HFFc6 (cell line): ENCODE data around the gene LAMA1. TPM values are rescaled to one million over a fixed set of nuclear protein-coding genes. Genes with fewer than 3 reads are reported as not detected.

Experiments used
- DNase-seq: peaks from one replicate; pipeline ENCODE4 v3.0.0-alpha.2; 2018
- H3K27ac Mint-ChIP-seq: 2 replicates; pipeline ENCODE4 v1.8.0; 2020; ENCODE audit warnings: mild to moderate bottlenecking, mixed read lengths
- H3K27me3 Mint-ChIP-seq: 2 replicates; pipeline ENCODE4 v1.8.0; 2021; ENCODE audit warnings: mild to moderate bottlenecking, moderate library complexity, mixed read lengths; ENCODE audit not compliant: insufficient read depth
- H3K36me3 Mint-ChIP-seq: 2 replicates; pipeline ENCODE4 v1.8.0; 2021; ENCODE audit warnings: low read depth, mixed read lengths
- H3K4me1 Mint-ChIP-seq: 2 replicates; pipeline ENCODE4 v1.8.0; 2020; ENCODE audit warnings: low read depth, mixed read lengths
- H3K4me3 Mint-ChIP-seq: 2 replicates; pipeline ENCODE4 v1.8.0; 2020; ENCODE audit warnings: mild to moderate bottlenecking, moderate library complexity, mixed read lengths
- H3K9me3 Mint-ChIP-seq: 2 replicates; pipeline ENCODE4 v1.8.0; 2020; ENCODE audit warnings: mild to moderate bottlenecking, mixed read lengths
- total RNA-seq, 6 experiments: library from RNA; stranded (reverse); fragmentation: NEBNext Ultra II Directional; extraction: Animal tissue kit (Norgen Biotek cat#: 25700); gene quantifications; 2 replicates in 1 of 6; 3 replicates in 5 of 6; pipeline ENCODE4 v1.2.3, GENCODE V29; 2021
- TF ChIP-seq, protein P1 (sequence below): fragments of 200-600 bp; sonication (generic); IDR thresholded peaks from 2 replicates; pipeline ENCODE4 v1.5.0; 2021; ENCODE audit warnings: antibody characterized with exemption, mild to moderate bottlenecking

The LAMA1 gene
- total RNA-seq, 6 experiments from 2014 or later: 0.12 to 1.5 (median 0.16) TPM

GRCh38 chr18:6921571-6921970, 196.0 kb downstream of the LAMA1 start:
- Mint-ChIP-seq H3K9me3 (peaks cover 5% of the 10 kb centered on the region; the same call in 1 of the 2 replicates), H3K36me3 (no peaks in the 10 kb centered on the region), H3K27ac (no peak overlapping the region), H3K4me3 (no peak overlapping the region), H3K27me3 (no peaks in the 10 kb centered on the region), H3K4me1 (no peaks in the 10 kb centered on the region)
- TF ChIP-seq, protein P1, sequence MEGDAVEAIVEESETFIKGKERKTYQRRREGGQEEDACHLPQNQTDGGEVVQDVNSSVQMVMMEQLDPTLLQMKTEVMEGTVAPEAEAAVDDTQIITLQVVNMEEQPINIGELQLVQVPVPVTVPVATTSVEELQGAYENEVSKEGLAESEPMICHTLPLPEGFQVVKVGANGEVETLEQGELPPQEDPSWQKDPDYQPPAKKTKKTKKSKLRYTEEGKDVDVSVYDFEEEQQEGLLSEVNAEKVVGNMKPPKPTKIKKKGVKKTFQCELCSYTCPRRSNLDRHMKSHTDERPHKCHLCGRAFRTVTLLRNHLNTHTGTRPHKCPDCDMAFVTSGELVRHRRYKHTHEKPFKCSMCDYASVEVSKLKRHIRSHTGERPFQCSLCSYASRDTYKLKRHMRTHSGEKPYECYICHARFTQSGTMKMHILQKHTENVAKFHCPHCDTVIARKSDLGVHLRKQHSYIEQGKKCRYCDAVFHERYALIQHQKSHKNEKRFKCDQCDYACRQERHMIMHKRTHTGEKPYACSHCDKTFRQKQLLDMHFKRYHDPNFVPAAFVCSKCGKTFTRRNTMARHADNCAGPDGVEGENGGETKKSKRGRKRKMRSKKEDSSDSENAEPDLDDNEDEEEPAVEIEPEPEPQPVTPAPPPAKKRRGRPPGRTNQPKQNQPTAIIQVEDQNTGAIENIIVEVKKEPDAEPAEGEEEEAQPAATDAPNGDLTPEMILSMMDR: no peak
- no peak for DNase-seq

DNA sequence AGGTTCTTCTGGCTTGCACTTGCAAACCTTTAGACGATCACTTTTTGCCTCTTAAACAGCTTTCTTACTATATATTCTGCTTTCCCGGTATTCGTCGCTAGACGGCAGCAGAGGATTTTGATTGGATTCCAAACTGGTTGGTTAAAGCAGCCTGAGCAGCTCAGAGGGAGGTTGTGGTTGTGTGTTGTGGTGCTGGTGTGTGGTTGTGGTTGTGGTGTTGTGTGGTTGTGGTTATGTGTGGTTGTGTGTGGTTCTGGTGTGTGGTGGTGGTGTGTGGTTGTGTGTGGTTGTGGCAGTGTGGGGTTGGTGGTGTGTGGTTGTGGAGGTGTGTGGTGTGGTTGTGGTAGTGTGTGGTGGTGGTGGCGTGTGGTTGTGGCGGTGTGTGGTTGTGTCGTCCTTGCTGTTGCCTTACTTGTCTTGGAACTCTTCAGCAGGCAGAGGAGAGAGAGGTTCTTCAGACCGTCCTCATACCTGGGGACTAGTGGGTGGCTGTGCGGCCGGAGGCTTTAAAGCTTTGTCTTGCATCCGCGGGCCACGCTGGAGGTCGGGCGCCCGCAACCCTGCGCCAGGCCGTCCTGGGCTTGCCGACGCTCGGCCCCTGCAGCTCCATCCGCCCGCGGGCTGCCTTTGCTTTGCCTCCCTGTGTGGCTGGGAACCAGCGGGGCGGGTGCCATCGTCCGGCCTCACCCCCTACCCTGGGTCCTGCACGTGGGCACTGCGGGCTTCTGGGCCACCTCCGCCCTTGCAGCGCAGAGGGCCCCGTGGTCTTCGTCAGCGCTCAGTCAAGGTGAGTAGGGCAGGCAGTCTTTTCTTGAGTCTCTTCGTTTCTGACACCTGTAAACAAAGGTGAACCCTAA, 197.3 kb downstream of the LAMA1 start:
- no peaks in the 10 kb centered on the region for H3K27me3 Mint-ChIP-seq
- no peaks in the 10 kb centered on the region for H3K36me3 Mint-ChIP-seq
- peaks cover 5% of the 10 kb centered on the region; the same call in 1 of the 2 replicates for H3K9me3 Mint-ChIP-seq
- no peak overlapping the region for H3K4me3 Mint-ChIP-seq
- TF ChIP-seq, protein P1: peak; percentile 71
- peak; percentile 40 for DNase-seq
- H3K27ac Mint-ChIP-seq: no peak overlapping the region
- no peaks in the 10 kb centered on the region for H3K4me1 Mint-ChIP-seq

GRCh38 chr18:6917072-6917471, 200.5 kb downstream of the LAMA1 start:
- H3K27me3 Mint-ChIP-seq: no peaks in the 10 kb centered on the region
- no peak overlapping the region for H3K4me3 Mint-ChIP-seq
- no peaks in the 10 kb centered on the region for H3K36me3 Mint-ChIP-seq
- H3K27ac Mint-ChIP-seq: no peak overlapping the region
- TF ChIP-seq, protein P1: no peak
- no peaks in the 10 kb centered on the region for H3K9me3 Mint-ChIP-seq
- no peaks in the 10 kb centered on the region for H3K4me1 Mint-ChIP-seq
- DNase-seq: no peak

- Mint-ChIP-seq H3K27me3 (no peaks in the 10 kb centered on the region), H3K27ac (no peak overlapping the region), H3K9me3 (peaks cover 39% of the 10 kb centered on the region), H3K4me1 (no peaks in the 10 kb centered on the region), H3K4me3 (no peak overlapping the region), H3K36me3 (no peaks in the 10 kb centered on the region)
- no peak for DNase-seq
- TF ChIP-seq, protein P1: no peak
Observed at GRCh38 chr18:6901286-6901926, 216.2 kb downstream of the LAMA1 start.

DNA sequence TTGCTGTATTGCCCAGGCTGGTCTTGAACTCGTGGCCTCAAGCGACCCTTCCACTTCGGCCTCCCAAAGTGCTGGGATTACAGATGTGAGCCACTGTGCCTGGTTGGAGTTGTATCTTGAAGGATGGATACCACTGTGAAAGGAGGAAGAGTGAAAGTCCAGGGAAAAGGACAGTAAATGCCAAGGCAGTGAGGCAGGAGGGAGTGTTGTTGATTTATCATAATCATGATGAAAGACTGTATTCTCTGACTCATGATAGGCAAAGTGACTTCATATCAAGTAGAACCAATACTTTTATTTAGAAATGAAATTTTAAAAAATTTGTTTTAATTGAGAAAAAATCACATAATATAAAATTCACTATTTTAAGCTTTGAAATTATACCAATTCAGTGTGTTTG, 225.8 kb downstream of the LAMA1 start:
- Mint-ChIP-seq H3K27me3 (peaks cover 3% of the 10 kb centered on the region), H3K4me1 (no peaks in the 10 kb centered on the region), H3K27ac (no peak overlapping the region), H3K4me3 (no peak overlapping the region), H3K36me3 (no peaks in the 10 kb centered on the region), H3K9me3 (no peaks in the 10 kb centered on the region)
- TF ChIP-seq, protein P1: no peak
- no peak for DNase-seq

Other genes starting within 250 kb of the LAMA1 start
- not detected for gene LRRC30, start 113.3 kb upstream of the LAMA1 start, total RNA-seq